Smooth muscle cell of the brain vasculature (primary cell): Measurements from ENCODE around the gene GAGE10.
"Not testable (repeated sequence)": the region's sequence is repeated elsewhere in the genome, so short reads cannot be mapped to it uniquely, and the experiment has no call there.

ENCODE experiments used
- DNase-seq: peaks from one replicate; pipeline ENCODE4 v3.0.0-alpha.2; 2012; ENCODE audit warnings: low read depth, low spot score

Gene GAGE10

DNA sequence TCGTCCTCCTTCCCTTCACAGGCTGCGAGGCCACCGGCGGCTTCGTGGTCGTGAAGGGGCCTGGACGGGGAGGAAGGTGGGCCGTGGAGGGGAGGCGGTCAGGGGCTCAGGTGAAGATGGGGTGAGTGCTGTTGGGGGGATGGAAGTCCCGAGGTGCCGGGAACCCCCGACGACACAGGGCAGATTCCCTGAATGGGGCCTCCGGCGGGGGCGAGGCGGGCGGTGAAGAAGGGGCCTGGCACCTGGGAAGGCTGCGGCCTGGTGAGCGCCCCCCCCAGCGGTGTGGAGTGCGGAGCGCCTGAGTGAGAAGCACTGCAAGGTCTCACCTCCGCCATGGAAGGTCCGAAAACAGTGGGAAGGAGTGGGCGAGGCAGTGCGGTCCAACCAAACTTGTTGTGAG lies 18.8 kb downstream of the GAGE10 start:
- not testable (repeated sequence) for DNase-seq

DNA sequence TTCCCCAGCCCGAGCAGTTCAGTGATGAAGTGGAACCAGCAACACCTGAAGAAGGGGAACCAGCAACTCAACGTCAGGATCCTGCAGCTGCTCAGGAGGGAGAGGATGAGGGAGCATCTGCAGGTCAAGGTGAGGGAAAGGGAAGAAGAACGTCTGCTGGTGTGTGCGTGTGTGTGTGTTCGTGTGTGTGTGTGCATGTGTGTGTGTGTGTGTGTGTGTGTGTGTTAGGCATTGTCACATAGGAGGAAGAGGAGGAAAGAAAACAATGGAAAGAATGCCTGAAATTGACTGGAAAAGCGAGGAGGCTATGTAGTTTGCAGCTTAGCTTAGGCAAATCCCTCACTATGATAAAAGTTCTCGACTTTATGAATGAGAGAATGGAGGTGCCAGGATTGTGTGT lies 20.3 kb downstream of the GAGE10 start:
- not testable (repeated sequence) for DNase-seq

DNA sequence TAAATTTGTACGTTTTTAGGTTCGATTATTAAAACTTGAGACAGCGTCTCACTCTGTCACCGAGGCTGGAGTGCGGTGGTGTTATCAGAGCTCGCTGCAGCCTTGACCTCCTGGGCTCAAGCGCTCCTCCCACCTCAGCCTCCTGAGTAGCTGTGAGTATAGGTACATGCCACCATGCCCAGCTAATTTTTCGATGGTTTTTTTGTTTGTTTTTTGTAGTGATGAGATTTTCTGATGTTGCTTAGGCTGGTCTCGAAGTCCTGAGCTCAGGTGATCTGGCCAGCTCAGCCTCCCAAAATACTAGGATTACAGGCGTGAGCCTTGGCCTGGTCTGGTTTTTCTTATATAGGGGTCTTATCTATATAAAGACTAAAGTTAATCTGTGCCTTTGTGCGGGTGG lies 27.0 kb downstream of the GAGE10 start:
- not testable (repeated sequence) for DNase-seq

DNA sequence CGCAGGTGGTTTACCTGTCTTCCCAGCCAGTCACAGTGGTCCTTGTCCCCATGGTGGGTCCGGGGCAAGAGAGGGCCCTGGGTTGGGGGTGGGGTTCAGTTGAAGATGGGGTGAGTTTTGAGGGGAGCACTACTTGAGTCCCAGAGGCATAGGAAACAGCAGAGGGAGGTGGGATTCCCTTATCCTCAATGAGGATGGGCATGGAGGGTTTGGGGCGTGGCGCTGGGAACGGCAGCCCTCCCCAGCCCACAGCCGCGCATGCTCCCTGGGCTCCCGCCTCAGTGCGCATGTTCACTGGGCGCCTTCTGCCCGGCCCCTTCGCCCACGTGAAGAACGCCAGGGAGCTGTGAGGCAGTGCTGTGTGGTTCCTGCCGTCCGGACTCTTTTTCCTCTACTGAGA lies 27.8 kb downstream of the GAGE10 start, which contains the start of gene GAGE13:
Gene GAGE13 (plus strand): TSS at position 301 of the 400 bp plus-strand sequence. CDS start 1,156 bp downstream, outside the sequence.
- not testable (repeated sequence) for DNase-seq

DNA sequence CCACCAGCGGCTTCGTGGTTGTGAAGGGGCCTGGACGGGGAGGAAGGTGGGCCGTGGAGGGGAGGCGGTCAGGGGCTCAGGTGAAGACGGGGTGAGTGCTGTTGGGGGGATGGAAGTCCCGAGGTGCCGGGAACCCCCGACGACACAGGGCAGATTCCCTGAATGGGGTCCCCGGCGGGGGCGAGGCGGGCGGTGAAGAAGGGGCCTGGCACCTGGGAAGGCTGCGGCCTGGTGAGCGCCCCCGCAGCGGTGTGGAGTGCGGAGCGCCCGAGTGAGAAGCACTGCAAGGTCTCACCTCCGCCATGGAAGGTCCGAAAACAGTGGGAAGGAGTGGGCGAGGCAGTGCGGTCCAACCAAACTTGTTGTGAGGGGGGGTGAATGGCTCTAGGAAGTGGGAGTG lies 28.4 kb downstream of the GAGE10 start:
- DNase-seq = not testable (repeated sequence)

DNA sequence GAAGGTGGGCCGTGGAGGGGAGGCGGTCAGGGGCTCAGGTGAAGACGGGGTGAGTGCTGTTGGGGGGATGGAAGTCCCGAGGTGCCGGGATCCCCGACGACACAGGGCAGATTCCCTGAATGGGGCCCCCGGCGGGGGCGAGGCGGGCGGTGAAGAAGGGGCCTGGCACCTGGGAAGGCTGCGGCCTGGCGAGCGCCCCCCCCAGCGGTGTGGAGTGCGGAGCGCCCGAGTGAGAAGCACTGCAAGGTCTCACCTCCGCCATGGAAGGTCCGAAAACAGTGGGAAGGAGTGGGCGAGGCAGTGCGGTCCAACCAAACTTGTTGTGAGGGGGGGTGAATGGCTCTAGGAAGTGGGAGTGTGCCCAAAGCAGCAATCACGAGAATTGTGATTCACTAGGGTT lies 38.0 kb downstream of the GAGE10 start:
- not testable (repeated sequence) for DNase-seq

DNA sequence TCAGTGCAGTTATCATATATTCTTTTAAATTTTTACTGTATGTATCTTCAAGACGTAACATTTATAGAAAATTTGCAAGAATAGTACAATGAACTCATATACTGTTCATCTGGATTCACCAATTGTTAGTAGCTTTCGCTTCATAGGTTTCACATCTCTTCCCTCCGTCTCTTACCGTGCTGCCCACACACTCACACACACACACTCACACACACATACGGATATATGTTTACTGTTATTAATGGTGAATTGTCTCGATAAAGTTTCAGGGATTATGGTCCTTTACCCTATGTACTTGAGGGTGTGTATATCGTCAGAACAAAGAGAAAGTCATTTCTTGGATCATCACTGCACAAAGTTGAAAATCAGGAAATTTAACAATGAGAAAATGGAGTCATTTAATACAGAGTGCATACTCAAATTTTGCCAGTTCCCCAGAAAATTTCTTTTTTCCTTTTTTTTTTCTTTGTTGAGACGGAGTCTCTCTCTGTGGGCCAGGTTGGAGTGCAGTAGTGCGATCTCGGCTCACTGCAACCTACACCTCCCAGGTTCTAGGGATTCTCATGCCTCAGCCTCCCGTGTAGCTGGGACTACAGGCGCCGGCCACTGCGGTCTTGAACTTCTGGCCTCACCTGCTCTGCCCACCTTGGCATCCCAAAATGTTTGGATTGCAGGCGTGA lies 41.2 kb downstream of the GAGE10 start:
- not testable (repeated sequence) for DNase-seq

DNA sequence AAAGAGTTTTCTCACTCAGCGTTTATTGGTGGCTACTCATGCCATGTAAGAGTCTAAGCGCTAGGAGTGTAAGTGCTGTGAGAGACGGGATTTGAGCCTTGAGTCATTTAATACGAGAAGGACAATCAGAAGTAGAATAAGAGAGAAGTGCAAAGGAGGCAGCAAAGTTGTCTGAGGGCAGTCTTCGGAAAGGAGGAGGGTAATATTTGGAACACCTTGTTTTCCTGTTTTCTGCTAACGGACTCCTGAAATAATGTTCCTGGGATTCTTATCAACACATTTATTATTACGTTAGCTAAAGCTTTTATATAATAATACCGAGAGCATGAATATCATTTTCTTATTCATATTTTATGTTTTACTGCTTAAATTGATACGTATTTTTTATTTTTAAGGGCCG lies 42.0 kb downstream of the GAGE10 start:
- DNase-seq = not testable (repeated sequence)

DNA sequence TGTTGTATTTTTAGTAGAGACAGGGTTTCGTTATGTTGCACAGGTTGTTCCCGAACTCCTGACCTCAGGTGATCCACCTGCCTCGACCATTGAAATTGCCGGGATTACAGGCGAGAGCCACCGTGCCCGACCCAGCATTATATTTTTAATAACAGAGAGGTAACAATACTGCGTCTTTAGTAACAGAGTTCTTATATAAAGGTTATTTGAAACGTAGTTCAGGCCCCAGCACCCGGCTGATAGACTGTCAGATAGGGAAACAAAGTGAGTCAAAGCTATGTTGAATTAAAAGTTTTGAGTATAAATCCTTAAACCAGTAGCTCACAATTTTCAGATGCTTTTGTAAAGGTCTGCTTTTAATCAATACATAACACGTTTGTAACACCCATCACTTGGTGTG lies 42.7 kb downstream of the GAGE10 start:
- not testable (repeated sequence) for DNase-seq
